Measurements from ENCODE around the gene FREY1. TPM values are rescaled to one million over a fixed set of nuclear protein-coding genes. Genes with fewer than 3 reads are reported as not detected.

FREY1 gene
- total RNA-seq, 1 donor from 2014 or later: 0.78 TPM

GRCh38 chr11:45892856-45893255 lies 14.2 kb downstream of the FREY1 start:
- peaks cover 10% of the 10 kb centered on the region for H3K9me3 Mint-ChIP-seq (ENCODE audit: unreplicated experiment)
- peak overlapping the region; percentile 58 for H3K4me3 Mint-ChIP-seq (ENCODE audit: unreplicated experiment)
- peaks cover 25% of the 10 kb centered on the region for H3K27me3 Mint-ChIP-seq (ENCODE audit: unreplicated experiment)
- H3K4me1 Mint-ChIP-seq (ENCODE audit: low read depth, unreplicated experiment): peaks cover 72% of the 10 kb centered on the region
- H3K27ac Mint-ChIP-seq (ENCODE audit: unreplicated experiment): peak overlapping the region; percentile 79
- H3K36me3 Mint-ChIP-seq (ENCODE audit: unreplicated experiment): no peaks in the 10 kb centered on the region
- DNase-seq: peak; percentile 13
- no peak for TF ChIP-seq CTCF (IDR thresholded peaks at IDR 0.05; ENCODE audit: partially characterized antibody, unreplicated experiment)

- H3K9me3 Mint-ChIP-seq (ENCODE audit: unreplicated experiment): peaks cover 14% of the 10 kb centered on the region
- no peak overlapping the region for H3K27ac Mint-ChIP-seq (ENCODE audit: unreplicated experiment)
- peaks cover 69% of the 10 kb centered on the region for H3K4me1 Mint-ChIP-seq (ENCODE audit: low read depth, unreplicated experiment)
- H3K36me3 Mint-ChIP-seq (ENCODE audit: unreplicated experiment): no peaks in the 10 kb centered on the region
- peaks cover 24% of the 10 kb centered on the region for H3K27me3 Mint-ChIP-seq (ENCODE audit: unreplicated experiment)
- DNase-seq: peak; percentile 11
- TF ChIP-seq CTCF (IDR thresholded peaks at IDR 0.05; ENCODE audit: partially characterized antibody, unreplicated experiment): no peak
- H3K4me3 Mint-ChIP-seq (ENCODE audit: unreplicated experiment): peak overlapping the region; percentile 68
Observed at GRCh38 chr11:45890886-45891550, 16.1 kb downstream of the FREY1 start.

- Mint-ChIP-seq H3K4me1 (ENCODE audit: low read depth, unreplicated experiment) (peaks cover 65% of the 10 kb centered on the region), H3K36me3 (ENCODE audit: unreplicated experiment) (no peaks in the 10 kb centered on the region), H3K4me3 (ENCODE audit: unreplicated experiment) (peak overlapping the region; percentile 30), H3K27ac (ENCODE audit: unreplicated experiment) (no peak overlapping the region), H3K27me3 (ENCODE audit: unreplicated experiment) (peaks cover 25% of the 10 kb centered on the region), H3K9me3 (ENCODE audit: unreplicated experiment) (peaks cover 16% of the 10 kb centered on the region)
- peak; percentile 3 for DNase-seq
- no peak for TF ChIP-seq CTCF (IDR thresholded peaks at IDR 0.05; ENCODE audit: partially characterized antibody, unreplicated experiment)
Observed at GRCh38 chr11:45889966-45890365, 17.1 kb downstream of the FREY1 start.

GRCh38 chr11:45889555-45889954 lies 17.5 kb downstream of the FREY1 start:
- H3K4me1 Mint-ChIP-seq (ENCODE audit: low read depth, unreplicated experiment): peaks cover 62% of the 10 kb centered on the region

More at GRCh38 chr11:45889555-45889954, 17.5 kb downstream of the FREY1 start:
- Mint-ChIP-seq H3K27me3 (ENCODE audit: unreplicated experiment) (peaks cover 27% of the 10 kb centered on the region), H3K9me3 (ENCODE audit: unreplicated experiment) (peaks cover 18% of the 10 kb centered on the region), H3K27ac (ENCODE audit: unreplicated experiment) (no peak overlapping the region), H3K36me3 (ENCODE audit: unreplicated experiment) (no peaks in the 10 kb centered on the region), H3K4me3 (ENCODE audit: unreplicated experiment) (peak overlapping the region; percentile 30)
- no peak for TF ChIP-seq CTCF (IDR thresholded peaks at IDR 0.05; ENCODE audit: partially characterized antibody, unreplicated experiment)
- DNase-seq: peak; percentile 2
